ENCODE results near the gene ZNF514.

DNA sequence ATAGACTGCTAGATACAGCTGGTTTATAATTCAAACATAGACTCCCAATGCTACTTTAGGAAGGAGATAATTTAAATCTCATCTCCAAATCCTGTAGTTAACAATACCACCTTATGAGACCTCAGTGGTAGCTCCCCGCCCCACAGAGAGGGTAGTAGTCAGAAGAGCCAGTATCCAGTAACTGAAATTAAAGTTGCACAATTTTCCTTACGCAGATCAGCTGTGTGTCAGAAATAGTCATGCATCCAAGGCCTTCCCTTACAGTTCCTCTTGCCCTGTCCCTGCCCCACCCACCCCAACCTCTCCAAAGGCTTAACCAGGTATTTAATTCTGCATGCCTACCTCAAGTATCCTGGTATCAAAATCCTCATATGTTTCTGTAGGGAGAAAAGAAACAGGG is 53.6 kb downstream of the ZNF514 start:
- TF ChIP-seq POLR2A (IDR thresholded peaks at IDR 0.05; ENCODE audit: low read depth, low read length): no peak
- TF ChIP-seq POLR2AphosphoS5 (IDR thresholded peaks at IDR 0.05; ENCODE audit: low read depth, low read length): no peak

All from GM12892 (cell line).